SK-N-MC (cell line): ENCODE measurements around the gene PPARG.
"Not testable (repeated sequence)": the region's sequence is repeated elsewhere in the genome, so short reads cannot be mapped to it uniquely, and the experiment has no call there.

ENCODE experiments used
- DNase-seq: peaks from one replicate; pipeline ENCODE4 v3.0.0-alpha.2; 2011; ENCODE audit warnings: low read depth, low spot score
- H3K27ac ChIP-seq: fragments of 200-600 bp; sonication (generic); 2 replicates; pipeline ENCODE4 v1.5.1; 2016; ENCODE audit warnings: mixed run types
- H3K36me3 ChIP-seq: fragments of 200-600 bp; sonication (generic); 2 replicates; pipeline ENCODE4 v1.6.1; 2017; ENCODE audit warnings: antibody characterized with exemption, low read length, mixed read lengths; ENCODE audit not compliant: insufficient read depth
- H3K4me3 ChIP-seq: fragments of 200-600 bp; sonication (generic); 2 replicates; pipeline ENCODE4 v1.5.1; 2016
- H3K9ac ChIP-seq: fragments of 200-600 bp; sonication (generic); 2 replicates; pipeline ENCODE4 v1.8.0; 2017; ENCODE audit warnings: mixed run types, mixed read lengths; ENCODE audit not compliant: insufficient read length
- H3K9me3 ChIP-seq: fragments of 200-600 bp; sonication (generic); 2 replicates; pipeline ENCODE4 v1.6.1; 2017; ENCODE audit warnings: low read depth, mild to moderate bottlenecking, antibody characterized with exemption, low read length, moderate library complexity, mixed read lengths
- EZH2 ChIP-seq: fragments of 200-600 bp; sonication (generic); IDR thresholded peaks from one replicate; pipeline ENCODE4 v1.6.1; 2017; ENCODE audit warnings: antibody characterized with exemption
- FOXP2 ChIP-seq: optimal IDR thresholded peaks from 2 replicates; pipeline ENCODE3; 2011; ENCODE audit warnings: mild to moderate bottlenecking, moderate library complexity; ENCODE audit not compliant: insufficient read depth; ENCODE audit errors: extremely low read length, control extremely low read depth
- POLR2AphosphoS5 ChIP-seq: IDR thresholded peaks from 2 replicates; pipeline ENCODE4 v1.6.1; 2012; ENCODE audit warnings: mild to moderate bottlenecking, low read depth, low read length, borderline replicate concordance

PPARG gene

GRCh38 chr3:12472000-12472610 is 183.2 kb downstream of the PPARG start:
- TF ChIP-seq EZH2 (no peak), POLR2AphosphoS5 (no peak), FOXP2 (no peak)
- no peak overlapping the region for H3K9ac ChIP-seq
- H3K9me3 ChIP-seq, result no peaks in the 10 kb centered on the region
- no peak overlapping the region for H3K27ac ChIP-seq
- no peaks in the 10 kb centered on the region for H3K36me3 ChIP-seq
- no peak for DNase-seq
- H3K4me3 ChIP-seq, result no peak overlapping the region

- no peaks in the 10 kb centered on the region for H3K36me3 ChIP-seq
- TF ChIP-seq POLR2AphosphoS5 (no peak), FOXP2 (no peak), EZH2 (no peak)
- no peak overlapping the region for H3K9ac ChIP-seq
- H3K27ac ChIP-seq, result no peak overlapping the region
- H3K4me3 ChIP-seq, result no peak overlapping the region
- no peaks in the 10 kb centered on the region for H3K9me3 ChIP-seq
- no peak for DNase-seq
Measured at GRCh38 chr3:12472796-12473195, 183.9 kb downstream of the PPARG start.

- no peak overlapping the region for H3K27ac ChIP-seq
- no peak for TF ChIP-seq EZH2
- no peak for TF ChIP-seq FOXP2
- no peak for DNase-seq
Measured at GRCh38 chr3:12473511-12473910, 184.6 kb downstream of the PPARG start.

GRCh38 chr3:12476238-12476897 is 187.5 kb downstream of the PPARG start:
- Histone ChIP-seq H3K9ac (no peak overlapping the region), H3K4me3 (no peak overlapping the region), H3K36me3 (no peaks in the 10 kb centered on the region), H3K9me3 (no peaks in the 10 kb centered on the region), H3K27ac (no peak overlapping the region)
- DNase-seq, result no peak
- TF ChIP-seq FOXP2 (no peak), EZH2 (no peak), POLR2AphosphoS5 (no peak)

More at GRCh38 chr3:12473511-12473910, 184.6 kb downstream of the PPARG start:
- Histone ChIP-seq H3K9ac (no peak overlapping the region), H3K36me3 (no peaks in the 10 kb centered on the region), H3K4me3 (no peak overlapping the region), H3K9me3 (no peaks in the 10 kb centered on the region)

- no peak for DNase-seq
- Histone ChIP-seq H3K27ac (no peak overlapping the region), H3K9me3 (no peaks in the 10 kb centered on the region), H3K36me3 (no peaks in the 10 kb centered on the region), H3K4me3 (no peak overlapping the region), H3K9ac (no peak overlapping the region)
- TF ChIP-seq EZH2 (no peak), FOXP2 (no peak), POLR2AphosphoS5 (no peak)
Measured at GRCh38 chr3:12477256-12477655, 188.4 kb downstream of the PPARG start.

- Histone ChIP-seq H3K9me3 (no peaks in the 10 kb centered on the region), H3K36me3 (no peaks in the 10 kb centered on the region), H3K9ac (no peak overlapping the region), H3K4me3 (no peak overlapping the region), H3K27ac (no peak overlapping the region)
- DNase-seq, result no peak
- no peak for TF ChIP-seq FOXP2
- no peak for TF ChIP-seq EZH2
- TF ChIP-seq POLR2AphosphoS5, result no peak
Measured at GRCh38 chr3:12478326-12478725, 189.5 kb downstream of the PPARG start.

GRCh38 chr3:12479198-12479597 is 190.3 kb downstream of the PPARG start:
- H3K27ac ChIP-seq, H3K4me3 ChIP-seq, H3K36me3 ChIP-seq, H3K9ac ChIP-seq, DNase-seq, H3K9me3 ChIP-seq: not testable (repeated sequence)

- no peak for DNase-seq
- Histone ChIP-seq H3K4me3 (no peak overlapping the region), H3K9ac (no peak overlapping the region), H3K36me3 (no peaks in the 10 kb centered on the region), H3K9me3 (no peaks in the 10 kb centered on the region), H3K27ac (no peak overlapping the region)
- TF ChIP-seq POLR2AphosphoS5 (no peak), EZH2 (no peak), FOXP2 (no peak)
Measured at GRCh38 chr3:12479919-12480427, 191.1 kb downstream of the PPARG start.

- TF ChIP-seq EZH2, result no peak
- TF ChIP-seq FOXP2, result no peak
- no peak for TF ChIP-seq POLR2AphosphoS5
- DNase-seq, result no peak
- Histone ChIP-seq H3K9me3 (no peaks in the 10 kb centered on the region), H3K4me3 (peak overlapping the region; percentile 83), H3K9ac (no peak overlapping the region), H3K36me3 (no peaks in the 10 kb centered on the region), H3K27ac (no peak overlapping the region)
Measured at GRCh38 chr3:12483410-12483809, 194.5 kb downstream of the PPARG start.
